Stimulated activated CD8-positive, alpha-beta memory T cell treated with anti-CD3 and anti-CD28 coated beads, Interleukin-12 subunit alpha, Interleukin-12 subunit beta, amount 100 ng/mL, for 24 hours (primary cell): ENCODE data around the gene HNRNPH1.

Experiments
- DNase-seq: peaks from one replicate; pipeline ENCODE4 v3.0.0-alpha.2; 2020; ENCODE audit errors: extremely low read depth

Gene HNRNPH1

DNA sequence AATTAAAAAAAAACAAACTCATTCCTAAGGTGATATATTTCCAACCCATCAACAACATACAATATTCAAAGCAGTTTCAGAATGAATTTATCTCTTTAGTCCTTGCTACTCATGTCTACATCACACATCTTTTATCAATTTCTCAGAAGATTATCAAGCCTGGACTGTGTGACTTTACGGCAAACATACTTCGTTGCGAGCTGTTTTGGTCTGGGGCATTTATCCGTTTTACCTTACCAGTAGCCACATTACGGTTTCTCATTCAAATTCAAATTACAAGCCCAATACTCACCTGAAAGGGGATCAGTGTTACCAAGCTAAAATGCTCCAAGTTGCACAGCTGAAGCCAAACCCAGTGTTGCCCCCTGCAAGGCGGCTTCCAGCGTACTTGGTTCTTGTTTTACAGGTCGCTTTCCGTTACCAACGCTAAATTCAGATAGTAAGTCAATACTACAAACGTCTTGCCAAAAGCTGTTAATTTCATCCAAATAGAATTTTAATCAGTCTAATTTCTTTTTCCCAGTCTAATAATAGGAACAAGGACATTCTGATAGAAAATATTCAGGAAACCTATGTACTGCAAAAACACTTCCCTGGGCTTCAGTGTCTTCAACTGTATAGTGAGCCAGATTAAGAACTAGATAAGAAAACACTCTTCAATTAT is 1.8 kb downstream of the HNRNPH1 start:
- DNase-seq, result no peak

DNA sequence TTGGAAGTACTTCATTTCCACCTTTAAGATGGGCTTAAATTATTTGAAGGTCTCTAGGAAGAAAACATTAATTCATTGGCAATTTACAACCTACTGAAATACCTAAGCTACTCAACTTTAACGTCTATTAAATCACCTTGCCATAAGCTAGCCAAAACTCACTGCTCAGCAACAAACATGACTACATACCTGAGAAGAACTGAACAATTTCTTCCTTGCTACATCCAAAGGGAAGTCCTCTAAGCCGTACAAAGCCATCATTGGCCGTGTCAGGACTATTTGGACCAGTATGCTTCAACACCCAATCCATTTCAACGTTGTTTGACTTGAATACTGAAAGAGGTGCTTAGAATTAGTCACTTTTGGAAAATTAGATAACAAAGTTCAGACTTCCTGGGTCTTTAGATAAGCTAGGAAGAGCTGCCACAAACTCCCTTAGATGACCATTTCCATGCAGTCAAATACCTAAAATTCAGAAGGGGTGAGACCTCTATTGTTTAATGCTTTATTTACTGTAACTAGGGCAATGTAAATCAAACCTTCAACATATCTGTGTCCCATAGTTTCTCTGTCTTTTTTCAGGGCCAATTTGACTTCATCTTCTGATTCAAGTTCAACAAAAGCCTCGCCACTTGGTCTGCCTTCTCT is 2.6 kb downstream of the HNRNPH1 start:
- DNase-seq, result no peak

DNA sequence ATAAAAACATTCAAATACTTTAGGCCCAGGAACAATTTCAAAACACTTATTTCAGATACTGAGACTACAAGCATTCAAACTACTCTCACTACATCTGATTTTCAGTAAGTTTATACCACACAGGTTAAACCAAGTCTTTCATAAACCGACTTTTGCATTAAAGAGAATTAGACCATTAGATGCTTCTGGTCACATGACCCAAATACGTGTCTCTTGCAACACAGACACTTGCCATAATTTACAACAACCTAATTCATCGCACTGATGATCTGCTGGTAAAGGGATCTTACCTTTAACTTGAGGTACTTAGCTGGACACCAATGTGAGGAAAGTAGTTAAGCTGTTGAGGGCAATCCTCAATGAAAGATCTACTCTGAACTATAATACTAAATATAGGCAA is 3.2 kb downstream of the HNRNPH1 start:
- DNase-seq, result no peak

DNA sequence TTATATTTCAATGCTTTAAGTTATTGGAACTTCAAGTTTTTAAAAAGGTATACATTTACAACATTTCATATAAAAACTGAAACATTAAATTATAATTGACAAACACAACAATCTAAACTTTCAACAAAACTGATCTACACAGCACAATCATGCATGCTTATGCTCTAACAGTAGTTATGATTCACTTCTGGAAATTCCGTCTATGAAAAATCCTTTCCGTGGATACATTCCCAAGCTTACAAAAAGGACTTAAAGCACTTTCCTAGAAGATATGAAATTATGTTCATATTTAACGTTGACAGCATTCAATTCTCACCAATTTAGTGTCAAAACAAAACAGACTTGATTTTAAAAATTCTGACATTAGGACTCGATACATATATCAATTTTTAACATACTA is 3.7 kb downstream of the HNRNPH1 start:
- no peak for DNase-seq

DNA sequence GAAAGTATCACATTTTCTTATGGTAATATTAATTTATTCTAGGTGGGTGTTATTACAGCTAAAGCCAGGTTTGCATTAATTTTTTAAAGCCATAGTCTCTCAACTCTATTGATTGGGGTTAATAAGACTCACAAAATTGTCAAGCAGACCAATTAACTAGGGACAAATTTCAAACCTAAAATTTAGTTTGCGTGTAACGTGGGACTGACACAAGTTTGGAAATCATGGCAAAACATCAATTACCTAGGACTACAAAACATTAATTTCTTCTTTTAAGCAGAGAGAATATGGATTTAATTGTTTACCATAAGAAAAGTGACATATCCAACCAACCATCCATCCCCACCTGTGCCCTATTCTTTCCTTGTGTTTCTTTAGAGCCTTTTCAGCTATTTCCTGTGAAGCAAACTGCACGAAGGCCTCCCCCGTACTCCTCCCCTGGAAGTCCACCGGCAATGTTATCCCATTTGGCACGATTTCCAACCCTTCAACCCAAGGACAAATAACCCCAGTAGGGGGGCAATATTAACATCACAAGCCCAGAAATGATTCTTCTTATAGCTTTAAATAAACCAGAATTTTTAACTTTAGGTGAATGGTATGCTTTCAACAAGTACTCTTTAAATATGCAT is 4.4 kb downstream of the HNRNPH1 start:
- DNase-seq, result no peak

DNA sequence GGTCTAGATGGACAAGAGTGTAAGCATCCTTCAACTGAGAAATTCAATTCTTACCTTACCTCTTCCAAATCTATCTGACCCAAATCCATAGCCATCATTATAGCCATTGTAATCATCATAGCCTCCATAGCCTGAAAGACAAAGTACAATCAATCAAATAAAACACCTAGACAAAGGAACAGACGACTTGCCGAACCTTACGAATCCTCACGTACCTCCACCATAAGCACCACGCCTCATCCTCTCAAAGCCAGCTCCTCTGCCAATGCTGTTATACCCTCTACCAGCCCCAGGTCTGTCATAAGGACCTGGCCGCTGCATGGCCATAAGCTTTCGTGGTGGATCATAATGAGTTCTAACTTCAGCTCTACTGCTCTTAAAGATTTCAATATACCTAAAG is 5.5 kb downstream of the HNRNPH1 start:
- DNase-seq, result no peak

DNA sequence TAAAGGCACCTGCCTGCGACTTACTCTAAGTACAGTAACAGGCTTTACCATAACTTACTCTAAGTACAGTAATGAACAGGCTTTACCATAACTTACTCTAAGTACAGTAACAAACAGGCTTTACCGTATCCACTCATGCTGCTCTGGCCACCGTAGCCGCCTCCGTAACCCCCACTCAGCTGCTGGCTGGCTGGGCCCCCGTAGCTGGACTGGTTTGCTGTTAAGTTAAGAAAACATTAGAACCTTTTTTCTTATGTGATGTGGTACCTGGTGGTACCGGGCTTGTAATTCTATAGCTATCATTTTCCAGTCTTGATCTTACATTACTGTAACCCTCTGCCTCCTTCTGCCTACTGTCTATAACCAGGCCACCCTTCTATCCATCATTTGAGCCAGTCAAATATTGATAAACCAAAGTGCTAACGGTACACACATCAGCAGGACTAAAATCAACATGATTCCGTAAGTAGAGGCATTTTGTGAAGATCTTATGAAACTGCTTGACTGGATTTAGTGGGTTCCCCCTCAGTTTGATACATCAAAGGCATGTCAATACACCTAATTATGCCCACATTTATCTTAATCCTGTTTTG is 7.4 kb downstream of the HNRNPH1 start:
- DNase-seq, result no peak

DNA sequence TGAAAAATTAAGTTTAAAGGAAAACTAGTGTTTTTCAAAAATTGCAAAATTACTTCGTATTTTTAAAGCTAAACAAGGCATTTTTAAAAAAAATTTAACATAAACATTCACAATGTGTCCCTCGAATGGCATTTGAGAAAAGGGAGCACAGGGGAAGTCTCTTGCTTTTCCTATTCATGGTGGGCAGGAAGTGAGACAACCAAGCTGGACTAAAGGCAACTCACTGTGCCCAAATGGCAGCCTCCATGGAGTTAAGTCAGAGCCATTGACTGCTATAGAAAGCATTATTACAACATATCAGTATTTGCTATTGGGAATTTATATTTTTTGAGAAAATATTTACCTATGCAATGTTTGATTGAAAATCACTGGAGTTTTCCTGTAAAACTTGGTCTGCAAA is 8.3 kb downstream of the HNRNPH1 start:
- DNase-seq, result no peak

DNA sequence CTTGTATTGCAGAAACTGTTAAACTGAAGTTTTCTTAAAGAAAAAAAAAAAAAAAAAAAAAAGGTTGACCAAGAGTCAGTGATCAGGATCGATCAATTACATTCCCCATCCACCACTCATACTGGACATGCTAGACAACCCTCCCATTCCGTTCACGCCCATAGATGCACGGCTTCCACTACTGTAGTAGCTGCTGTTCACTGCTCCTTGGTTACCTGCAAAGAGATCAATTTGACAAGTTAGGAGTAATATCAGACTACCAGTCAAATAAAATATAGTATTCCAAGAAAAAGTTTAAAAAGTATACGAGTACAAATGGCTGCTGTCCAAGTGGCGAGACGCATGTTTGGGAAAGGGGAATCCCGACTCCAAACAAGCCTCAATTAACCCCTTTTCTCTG is 8.7 kb downstream of the HNRNPH1 start:
- DNase-seq, result no peak

DNA sequence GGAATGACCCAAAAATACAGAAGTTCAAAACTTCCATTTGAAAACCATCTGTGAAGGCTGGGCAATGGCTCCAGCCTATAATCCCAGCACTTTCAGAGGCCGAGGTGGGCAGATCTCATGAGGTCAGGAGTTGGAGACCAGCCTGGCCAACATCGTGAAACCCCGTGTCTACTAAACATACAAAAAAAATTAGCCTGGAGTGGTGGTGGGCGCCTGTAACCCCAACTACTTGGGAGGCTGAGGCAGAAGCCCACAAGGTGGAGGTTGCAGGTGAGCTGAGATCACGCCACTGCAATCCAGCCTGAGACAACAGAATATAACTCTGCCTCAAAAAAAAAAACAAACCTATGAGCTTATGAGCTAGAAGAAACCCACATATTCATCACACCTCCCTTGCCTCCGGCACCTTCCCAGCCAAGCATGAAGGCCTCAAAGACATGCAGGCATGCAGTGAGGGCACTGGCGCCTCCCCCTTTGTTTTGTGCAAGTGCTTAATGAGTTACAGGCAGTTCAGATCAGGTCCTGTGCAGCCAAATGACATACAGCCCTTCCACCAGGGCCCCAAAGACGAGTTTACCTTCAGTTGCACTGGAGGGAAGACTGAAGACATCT is 9.9 kb downstream of the HNRNPH1 start:
- no peak for DNase-seq

DNA sequence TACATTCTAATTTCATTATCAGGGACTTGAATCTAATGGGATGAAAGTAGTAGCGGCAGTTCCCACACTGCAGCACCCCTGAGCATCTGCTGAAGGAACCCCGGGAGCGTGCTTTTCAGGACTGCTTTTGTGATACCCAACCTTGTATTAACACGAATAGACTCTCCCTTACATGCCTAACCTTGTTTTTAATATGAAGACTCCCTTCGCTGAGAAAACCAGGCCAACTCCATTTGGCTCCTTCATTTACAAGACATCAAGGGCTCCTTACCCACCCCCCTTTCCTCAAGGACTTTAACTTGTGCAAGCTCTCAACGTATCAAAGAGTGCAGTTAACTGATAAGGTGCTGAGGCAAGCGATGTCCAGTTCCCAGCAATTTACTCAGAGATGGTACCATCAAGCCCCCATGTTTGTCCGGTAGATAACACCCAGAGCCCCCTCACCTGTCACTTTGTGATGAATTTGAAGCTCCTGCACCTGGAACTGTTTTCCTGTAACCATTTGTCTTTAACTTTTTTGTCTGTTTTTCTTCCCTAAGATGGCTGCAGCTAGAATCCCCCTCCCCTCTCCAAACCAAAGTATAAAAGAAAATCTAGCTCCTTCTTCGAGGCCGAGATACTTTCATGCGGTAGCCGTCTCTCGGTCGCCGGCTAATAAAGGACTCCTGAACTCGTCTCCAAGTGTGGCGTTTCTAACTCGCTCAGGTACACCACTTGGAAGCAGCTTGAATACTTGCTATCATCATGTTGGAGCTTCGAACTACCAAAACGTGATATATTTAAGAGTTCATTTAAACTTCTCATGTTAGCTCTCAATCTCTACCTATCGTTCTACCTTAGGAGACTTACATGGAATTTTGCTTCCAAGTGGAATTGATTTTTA is 10.7 kb downstream of the HNRNPH1 start:
- no peak for DNase-seq

DNA sequence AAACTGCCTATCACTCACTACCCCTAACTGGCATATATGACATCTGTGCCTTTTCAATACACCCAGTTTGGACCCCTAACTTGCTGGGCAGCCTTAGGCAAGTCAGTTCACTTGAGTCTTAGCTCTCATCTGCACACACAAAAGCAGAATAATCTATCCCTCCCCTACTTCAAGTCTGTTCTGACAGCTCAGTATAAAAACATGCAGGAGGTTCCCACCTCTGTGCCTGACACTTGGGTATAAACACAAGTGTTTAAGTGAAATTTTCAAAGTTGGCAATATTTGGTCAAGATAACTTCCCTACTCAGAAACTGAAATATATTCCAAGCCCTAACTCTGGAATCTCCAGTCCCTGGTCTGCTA is 12.6 kb downstream of the HNRNPH1 start:
- DNase-seq, result no peak

DNA sequence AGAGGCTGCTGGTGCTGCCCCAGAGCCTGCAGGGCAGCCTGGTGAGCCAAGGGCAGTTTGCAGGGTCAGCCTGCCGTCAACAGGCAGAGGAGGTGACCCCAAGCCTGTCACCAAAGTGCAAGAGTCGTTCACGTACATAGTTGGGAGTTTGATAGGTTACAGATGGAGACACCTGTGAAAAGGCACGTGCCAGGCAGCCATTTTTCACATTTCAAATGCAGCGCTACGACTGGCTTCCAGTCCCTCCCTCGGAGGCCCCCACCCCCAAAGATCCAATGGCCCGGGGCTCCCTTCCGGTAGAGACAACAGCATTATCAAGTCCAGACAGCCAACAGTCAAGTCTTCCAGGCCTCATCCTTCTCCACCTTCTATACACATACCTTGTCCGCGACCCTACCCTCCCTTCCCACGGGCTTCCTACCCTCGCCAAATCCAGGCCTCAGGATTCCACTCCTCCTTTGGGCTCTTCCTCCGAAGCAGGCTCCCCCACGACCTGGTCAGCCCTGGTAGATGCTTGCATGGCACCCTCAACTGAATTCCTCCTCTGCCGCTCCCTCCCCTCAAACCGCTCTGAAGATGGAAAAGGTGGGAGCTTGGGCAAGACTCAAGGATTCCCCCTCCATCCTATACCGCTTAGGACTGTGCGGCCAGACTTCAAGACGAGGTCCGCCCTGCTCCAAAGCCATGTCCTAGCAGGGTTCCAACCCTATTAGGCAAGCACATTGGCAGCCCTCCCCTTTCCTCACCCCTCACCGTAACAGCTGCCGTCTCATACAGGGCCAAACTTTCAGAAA is 13.2 kb downstream of the HNRNPH1 start:
- no peak for DNase-seq

DNA sequence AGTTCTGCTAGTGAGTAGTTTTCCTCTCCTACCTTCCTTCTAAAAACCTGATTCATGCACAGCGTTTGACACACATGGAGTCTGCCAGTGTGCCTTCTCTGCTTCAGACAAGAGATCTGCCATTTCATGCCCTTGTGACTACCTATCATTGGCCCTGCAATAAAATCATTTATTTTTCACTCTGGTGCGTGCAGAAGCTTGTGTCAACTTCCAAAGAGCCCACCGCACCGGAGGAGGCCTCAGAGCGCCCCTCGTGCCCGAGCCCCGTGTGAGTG is 13.7 kb downstream of the HNRNPH1 start:
- DNase-seq, result no peak

DNA sequence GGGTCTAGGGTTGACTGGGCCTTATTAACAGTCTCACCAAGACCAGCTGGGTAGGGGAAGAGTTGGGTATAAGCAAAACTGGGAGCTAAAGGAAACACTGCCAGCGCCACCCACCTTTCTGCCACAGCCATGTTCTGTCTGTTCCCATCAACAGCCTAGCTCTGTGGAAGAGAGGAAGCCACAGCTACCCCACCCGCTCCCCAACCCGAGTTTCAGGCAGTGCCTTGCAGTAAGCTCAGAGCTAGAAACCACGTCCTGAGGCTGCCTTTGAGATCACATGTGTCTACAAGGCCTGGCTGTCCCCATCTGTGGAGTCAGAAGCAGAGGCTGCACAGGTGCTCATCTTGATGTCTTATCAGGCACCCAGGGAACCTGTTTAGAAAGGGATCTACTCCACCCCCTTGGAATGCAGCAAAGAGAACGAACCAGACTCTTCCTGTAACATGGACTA is 15.3 kb downstream of the HNRNPH1 start:
- no peak for DNase-seq

DNA sequence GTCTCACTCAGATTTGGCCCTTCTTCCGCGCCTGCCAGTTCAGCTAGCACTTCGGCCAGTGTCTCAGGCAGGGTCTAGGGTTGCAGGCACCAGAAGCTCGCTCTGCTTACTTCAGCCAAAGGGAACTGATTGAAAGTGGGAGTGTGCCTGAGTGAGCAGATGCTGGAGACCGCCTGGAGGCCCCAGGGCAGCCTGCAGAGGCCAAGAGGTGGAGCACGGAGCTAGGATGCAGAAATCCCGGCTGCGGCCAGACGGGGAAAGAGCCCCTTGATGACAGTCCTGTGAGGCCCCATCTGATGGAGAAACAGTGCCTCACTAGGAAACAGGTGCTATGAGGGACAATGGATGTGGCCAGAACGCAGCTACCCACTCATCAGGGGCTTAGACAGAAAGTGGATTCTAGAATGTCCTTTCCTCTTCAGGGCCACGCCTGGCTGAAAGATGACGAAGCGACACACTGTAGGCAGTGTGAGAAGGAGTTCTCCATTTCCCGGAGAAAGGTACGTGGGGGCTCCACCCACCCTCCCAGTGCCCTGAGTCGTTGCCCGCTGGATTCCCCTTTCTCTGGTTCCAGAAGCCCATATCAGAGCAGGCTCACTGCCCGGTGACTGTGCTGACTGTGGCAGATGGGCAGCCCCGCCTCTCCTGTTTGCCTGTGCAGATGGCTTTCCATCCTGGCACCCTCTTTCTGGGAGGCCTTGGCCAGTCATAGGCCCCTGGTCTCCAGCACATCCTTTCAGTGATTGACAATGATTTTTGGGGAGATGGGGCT is 16.1 kb downstream of the HNRNPH1 start:
- DNase-seq, result no peak

DNA sequence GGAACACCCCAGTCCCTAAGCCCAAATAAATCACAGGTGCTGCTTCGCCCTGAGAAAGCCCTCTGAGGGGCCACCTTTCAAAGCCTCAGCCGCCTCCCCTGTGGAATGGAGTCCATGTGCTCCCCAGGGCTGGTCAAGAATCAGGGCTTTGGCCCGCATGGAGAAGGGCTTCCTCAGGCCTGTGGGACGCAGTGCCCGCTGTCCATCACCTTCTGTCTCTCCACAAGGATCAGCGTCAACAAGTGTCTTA is 16.6 kb downstream of the HNRNPH1 start:
- DNase-seq, result no peak

DNA sequence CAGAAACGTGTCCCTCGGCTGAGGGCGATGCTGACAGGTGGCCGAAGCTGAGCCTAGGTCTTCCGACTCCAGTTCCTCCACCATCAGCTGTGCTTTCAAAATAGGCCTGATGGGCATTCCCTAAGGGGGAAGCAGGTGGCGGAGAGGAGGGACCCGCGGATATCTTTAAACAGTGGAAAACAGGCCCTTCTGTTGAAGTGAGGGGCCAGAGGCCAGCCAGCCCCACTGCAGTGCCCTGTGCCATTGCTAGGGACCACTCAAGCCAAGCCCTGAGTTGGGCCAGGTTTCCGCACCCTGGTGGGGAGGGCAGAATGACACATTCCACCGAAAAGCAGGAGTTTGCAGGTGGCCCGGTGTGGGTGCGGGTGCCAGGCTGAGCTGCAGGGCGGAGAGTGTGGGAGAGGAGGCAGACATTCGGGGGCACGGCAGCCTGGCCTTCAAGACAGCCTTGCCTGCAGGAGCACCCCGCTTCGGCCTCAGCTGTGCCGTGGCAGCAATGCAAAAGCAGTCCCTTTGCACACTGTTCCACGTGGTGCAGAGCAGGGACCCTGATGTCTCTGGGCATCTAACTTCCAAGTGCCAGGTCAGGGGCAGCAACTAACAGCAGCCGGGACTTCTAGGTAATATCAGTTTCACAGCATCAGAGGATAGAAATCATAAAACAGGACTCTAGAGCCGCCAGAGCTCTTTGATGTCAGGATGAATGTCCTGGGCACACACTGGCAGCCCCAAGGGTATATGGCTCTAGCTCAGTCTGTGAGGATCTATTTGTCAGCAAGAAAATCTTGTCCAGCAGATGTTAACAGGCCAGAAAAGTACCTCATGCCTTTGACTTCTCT is 17.2 kb downstream of the HNRNPH1 start:
- DNase-seq, result no peak

DNA sequence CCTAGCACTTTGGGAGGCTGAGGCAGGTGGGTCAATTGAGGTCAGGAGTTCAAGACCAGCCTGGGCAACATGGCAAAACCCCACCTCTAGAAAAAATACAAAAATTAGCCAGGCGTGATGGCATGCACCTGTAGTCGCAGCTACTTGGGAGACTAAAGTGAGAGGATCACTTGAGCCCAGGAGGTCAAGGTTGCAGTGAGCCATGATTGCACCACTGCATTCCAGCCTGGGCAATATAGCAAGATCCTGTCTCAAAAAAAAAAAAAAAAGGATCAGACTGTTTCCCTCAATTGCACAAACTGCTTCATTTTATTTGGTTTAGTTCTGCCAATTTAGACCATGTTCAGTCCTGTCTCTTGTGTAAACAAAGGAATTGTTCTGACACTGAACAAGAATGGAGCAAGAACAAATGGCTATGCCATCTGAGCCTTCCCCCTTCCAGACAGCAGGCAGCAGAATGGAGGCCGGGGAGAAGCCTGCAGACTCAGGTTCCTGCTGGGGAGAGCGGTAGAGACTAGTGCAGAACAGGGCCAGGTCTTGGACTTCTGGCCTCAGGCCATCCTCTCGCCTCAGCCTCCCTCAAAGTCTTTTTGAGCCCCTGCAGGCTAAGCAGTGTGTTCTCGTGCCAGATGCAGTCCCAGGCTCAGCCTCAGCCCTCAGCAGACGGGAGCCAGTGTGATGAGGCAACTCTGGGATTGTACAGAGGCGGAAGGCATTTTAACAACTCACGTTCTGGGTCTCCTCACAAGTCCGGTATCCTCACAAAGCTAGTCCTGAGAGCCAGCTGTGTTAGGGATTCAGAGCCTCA is 18.2 kb downstream of the HNRNPH1 start:
- no peak for DNase-seq
